ENCODE results near the gene GLRX. TPM values are rescaled to one million over a fixed set of nuclear protein-coding genes. Genes with fewer than 3 reads are reported as not detected.

The GLRX gene
- total RNA-seq, 4 donors from 2014 or later, result 1,042 to 2,721 (median 1,859) TPM

DNA sequence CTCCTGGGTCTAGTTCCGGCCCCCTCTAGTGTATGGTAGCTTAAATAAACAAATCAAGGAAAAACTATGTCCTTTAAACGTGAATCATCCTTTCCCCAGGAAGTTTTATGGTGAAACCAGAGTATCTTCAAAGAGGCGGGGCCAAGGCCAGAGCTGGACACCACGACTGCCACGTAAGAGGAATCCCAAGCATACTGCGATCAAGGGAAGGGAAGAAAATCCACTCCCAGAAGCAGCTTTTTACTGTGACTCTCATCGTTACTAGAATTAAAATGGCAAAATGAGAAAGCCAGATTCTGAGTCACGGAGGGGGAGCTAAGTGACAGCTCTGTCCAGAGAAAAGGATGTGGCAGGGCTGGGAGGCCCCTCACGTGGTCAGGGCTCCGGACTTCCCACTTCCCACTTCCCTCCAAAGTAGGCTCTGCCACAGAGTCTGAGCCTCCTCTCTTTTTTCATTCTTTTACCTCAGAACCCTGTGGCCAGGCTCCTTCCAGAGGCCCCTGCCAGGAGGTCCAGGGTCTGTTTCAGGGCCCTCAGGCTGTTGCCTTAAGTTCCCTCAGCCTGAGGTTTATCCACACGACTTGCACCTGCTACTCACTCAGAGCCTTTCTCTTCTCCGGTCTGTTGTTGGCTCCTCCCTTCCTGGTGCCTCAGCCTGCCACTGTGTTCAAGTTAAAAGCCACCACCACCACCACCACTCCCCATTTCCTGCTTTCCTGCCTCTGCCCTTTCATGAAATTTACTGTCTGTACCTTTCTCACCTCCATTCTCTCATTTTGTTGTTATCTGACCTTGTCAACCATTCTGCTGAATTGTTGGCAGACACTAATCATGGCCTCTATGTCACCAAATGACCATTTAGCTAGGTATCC is 1.4 kb upstream of the GLRX start:
- TF ChIP-seq CTCF (IDR thresholded peaks at IDR 0.05 in 4 of 5, conservative IDR thresholded peaks at IDR 0.05 in 1 of 5), result no peak
- peak; percentile 42 to 65 for TF ChIP-seq POLR2A (IDR thresholded peaks at IDR 0.05)
- DNase-seq (peak; percentile 50 to 79), ATAC-seq (peak; percentile 53 to 59)
- H3K4me1 ChIP-seq, result peaks cover 34 to 38% of the 10 kb centered on the region in 2 donors
- in situ Hi-C loops (cut with MboI; ENCODE audit: low sequenced_read_pairs in 4 of 4) (no loop called here), intact Hi-C loops (cut with DNase I; ENCODE audit: low total_unique reads) (loop anchor here (1.0 to 5.0 kb wide), 3 partner anchors 7 to 878 kb away; no protein-coding TSS in a partner anchor)
- H3K4me3 ChIP-seq, result peak overlapping the region; percentile 75 to 100 (median 84)
- H3K27me3 ChIP-seq, result no peaks in the 10 kb centered on the region
- peaks cover 0 to 20% of the 10 kb centered on the region in 2 donors for H3K36me3 ChIP-seq
- H3K27ac ChIP-seq, result peak overlapping the region; percentile 87 to 92 (median 91)
- H3K9me3 ChIP-seq, result no peaks in the 10 kb centered on the region

DNA sequence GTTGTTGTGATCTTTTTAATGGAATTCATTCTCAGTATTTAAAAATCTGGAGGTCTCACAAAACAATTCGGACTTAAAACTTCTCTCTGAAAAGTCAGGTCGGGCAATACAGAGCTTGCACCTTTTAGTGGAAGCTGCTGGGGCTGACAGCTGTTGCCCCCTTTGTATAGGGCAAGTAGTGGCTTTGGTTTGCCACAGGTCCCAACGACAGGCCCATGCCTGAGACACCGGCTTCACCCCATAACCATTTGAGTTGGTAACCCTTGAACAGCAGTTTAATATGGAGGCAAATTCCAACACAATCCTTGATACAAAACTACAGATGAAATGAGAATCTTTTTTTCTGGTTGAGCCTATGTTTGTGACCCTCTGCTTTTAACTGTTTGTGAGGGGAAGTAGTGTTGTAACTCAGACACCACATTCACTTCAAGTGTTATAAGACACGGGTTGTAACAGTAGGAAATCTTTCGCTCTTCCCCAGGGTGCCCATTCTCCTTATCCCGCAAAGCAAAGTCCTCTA is 752 bp upstream of the GLRX start:
- Histone ChIP-seq H3K27me3 (no peaks in the 10 kb centered on the region), H3K4me3 (peak overlapping the region; percentile 75 to 100 (median 84)), H3K27ac (peak overlapping the region; percentile 87 to 92 (median 91)), H3K9me3 (no peaks in the 10 kb centered on the region), H3K4me1 (peaks cover 41 to 44% of the 10 kb centered on the region in 2 donors), H3K36me3 (peaks cover 0 to 22% of the 10 kb centered on the region in 2 donors)
- ATAC-seq (peak; percentile 16 to 19), DNase-seq (no peak)
- in situ Hi-C loops (cut with MboI; ENCODE audit: low sequenced_read_pairs in 4 of 4) (no loop called here), intact Hi-C loops (cut with DNase I; ENCODE audit: low total_unique reads) (loop anchor here (1.0 to 5.0 kb wide), 3 partner anchors 8 to 879 kb away; no protein-coding TSS in a partner anchor)
- TF ChIP-seq POLR2A (IDR thresholded peaks at IDR 0.05) (no peak), CTCF (IDR thresholded peaks at IDR 0.05 in 4 of 5, conservative IDR thresholded peaks at IDR 0.05 in 1 of 5) (no peak)

DNA sequence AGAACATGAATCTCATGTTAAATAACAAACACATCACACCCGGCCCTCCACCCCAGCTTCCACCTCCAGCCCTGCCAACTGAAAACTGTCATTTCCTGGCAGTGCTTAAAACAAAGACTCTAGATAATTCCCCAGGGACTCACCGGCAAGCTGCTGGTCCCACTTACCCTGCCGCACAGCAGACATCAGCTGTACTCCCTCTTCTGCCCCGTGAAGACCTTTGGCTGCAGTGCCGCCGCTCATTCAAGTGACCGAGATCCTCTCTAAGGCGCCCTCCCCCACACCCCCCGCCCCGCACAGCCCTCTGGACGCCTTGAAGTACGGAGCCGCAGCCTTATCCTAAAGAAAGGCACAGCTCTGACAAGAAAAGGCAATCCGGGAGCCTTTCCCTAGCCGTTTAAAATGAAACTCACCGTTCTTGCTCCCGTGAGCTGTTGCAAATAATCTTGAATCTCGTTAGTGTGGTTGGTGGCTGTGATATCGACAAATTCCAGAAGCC is 434 bp downstream of the GLRX start:
- no peak for TF ChIP-seq POLR2A (IDR thresholded peaks at IDR 0.05)
- TF ChIP-seq CTCF (IDR thresholded peaks at IDR 0.05 in 4 of 5, conservative IDR thresholded peaks at IDR 0.05 in 1 of 5), result peak in 1 of 5 experiments; percentile 7
- H3K4me1 ChIP-seq, result peaks cover 53 to 56% of the 10 kb centered on the region in 2 donors
- no peaks in the 10 kb centered on the region for H3K9me3 ChIP-seq
- H3K4me3 ChIP-seq, result peak overlapping the region; percentile 75 to 100 (median 84)
- no peaks in the 10 kb centered on the region for H3K27me3 ChIP-seq
- intact Hi-C loops (cut with DNase I; ENCODE audit: low total_unique reads), result loop anchor here (2.0 to 5.0 kb wide), 2 partner anchors 15 to 880 kb away; no protein-coding TSS in a partner anchor
- peak; percentile 19 to 21 for ATAC-seq
- peak; percentile 56 to 61 for DNase-seq
- peak overlapping the region; percentile 87 to 92 (median 91) for H3K27ac ChIP-seq
- in situ Hi-C loops (cut with MboI; ENCODE audit: low sequenced_read_pairs in 4 of 4), result no loop called here
- peaks cover 0 to 23% of the 10 kb centered on the region in 2 donors for H3K36me3 ChIP-seq

GRCh38 chr5:95821110-95822021 is 1.2 kb downstream of the GLRX start:
- Histone ChIP-seq H3K9me3 (no peaks in the 10 kb centered on the region), H3K36me3 (peaks cover 0 to 31% of the 10 kb centered on the region in 2 donors), H3K27ac (peak overlapping the region; percentile 87 to 92 (median 91)), H3K27me3 (no peaks in the 10 kb centered on the region), H3K4me1 (peaks cover 60 to 64% of the 10 kb centered on the region in 2 donors), H3K4me3 (peak overlapping the region; percentile 75 to 100 (median 84))
- in situ Hi-C loops (cut with MboI; ENCODE audit: low sequenced_read_pairs in 4 of 4), result no loop called here
- no peak for TF ChIP-seq POLR2A (IDR thresholded peaks at IDR 0.05)
- TF ChIP-seq CTCF (IDR thresholded peaks at IDR 0.05 in 4 of 5, conservative IDR thresholded peaks at IDR 0.05 in 1 of 5), result no peak
- no peak for ATAC-seq
- intact Hi-C loops (cut with DNase I; ENCODE audit: low total_unique reads), result loop anchor here (2.0 to 5.0 kb wide), 2 partner anchors 15 to 881 kb away; no protein-coding TSS in a partner anchor
- no peak for DNase-seq
